PC-3 (cell line): Measurements from ENCODE around the gene ZC3H12C.

ENCODE experiments used
- EZH2 ChIP-seq: fragments of 300-600 bp; sonication (generic); IDR thresholded peaks from one replicate; pipeline ENCODE4 v1.6.1; 2017; ENCODE audit warnings: antibody characterized with exemption, mild to moderate bottlenecking, low read length; ENCODE audit not compliant: unreplicated experiment
- EZH2phosphoT487 ChIP-seq: fragments of 300-600 bp; sonication (generic); IDR thresholded peaks from 2 replicates; pipeline ENCODE4 v1.6.1; 2018; ENCODE audit warnings: mild to moderate bottlenecking, antibody characterized with exemption, low read length, borderline replicate concordance
- TF ChIP-seq, protein P1 (sequence below): fragments of 300-600 bp; sonication (generic); conservative IDR thresholded peaks from 2 replicates; pipeline ENCODE4 v1.5.1; 2017; ENCODE audit warnings: antibody characterized with exemption, low read depth, mild to moderate bottlenecking, low read length

DNA sequence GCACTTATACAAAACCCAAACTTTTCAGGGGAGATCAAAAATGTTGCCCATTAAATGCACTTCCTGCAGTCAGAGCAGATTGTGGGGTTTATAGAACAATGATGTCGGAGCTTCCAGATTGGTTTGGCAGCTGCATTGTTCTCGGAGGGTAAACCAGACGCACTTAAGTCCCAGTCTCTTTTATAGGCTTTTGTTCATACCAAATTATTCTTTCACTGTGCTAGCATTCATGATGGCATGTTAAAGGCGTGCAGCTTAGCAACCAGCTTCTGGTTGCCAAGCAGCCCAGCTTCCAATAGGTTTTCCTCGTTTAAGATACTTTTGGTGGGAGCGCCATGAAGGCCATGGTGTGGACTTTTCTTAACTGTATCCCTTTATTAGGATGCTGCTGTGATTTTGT is 40.9 kb downstream of the ZC3H12C start:
- TF ChIP-seq, protein P1, sequence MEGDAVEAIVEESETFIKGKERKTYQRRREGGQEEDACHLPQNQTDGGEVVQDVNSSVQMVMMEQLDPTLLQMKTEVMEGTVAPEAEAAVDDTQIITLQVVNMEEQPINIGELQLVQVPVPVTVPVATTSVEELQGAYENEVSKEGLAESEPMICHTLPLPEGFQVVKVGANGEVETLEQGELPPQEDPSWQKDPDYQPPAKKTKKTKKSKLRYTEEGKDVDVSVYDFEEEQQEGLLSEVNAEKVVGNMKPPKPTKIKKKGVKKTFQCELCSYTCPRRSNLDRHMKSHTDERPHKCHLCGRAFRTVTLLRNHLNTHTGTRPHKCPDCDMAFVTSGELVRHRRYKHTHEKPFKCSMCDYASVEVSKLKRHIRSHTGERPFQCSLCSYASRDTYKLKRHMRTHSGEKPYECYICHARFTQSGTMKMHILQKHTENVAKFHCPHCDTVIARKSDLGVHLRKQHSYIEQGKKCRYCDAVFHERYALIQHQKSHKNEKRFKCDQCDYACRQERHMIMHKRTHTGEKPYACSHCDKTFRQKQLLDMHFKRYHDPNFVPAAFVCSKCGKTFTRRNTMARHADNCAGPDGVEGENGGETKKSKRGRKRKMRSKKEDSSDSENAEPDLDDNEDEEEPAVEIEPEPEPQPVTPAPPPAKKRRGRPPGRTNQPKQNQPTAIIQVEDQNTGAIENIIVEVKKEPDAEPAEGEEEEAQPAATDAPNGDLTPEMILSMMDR = no peak
- TF ChIP-seq EZH2phosphoT487 (no peak), EZH2 (no peak)
